Fibroblast of skin of right quadriceps (primary cell): ENCODE results near the gene TBX4.
"Not testable (repeated sequence)": the region's sequence is repeated elsewhere in the genome, so short reads cannot be mapped to it uniquely, and the experiment has no call there.

Source experiments
- DNase-seq: peaks from one replicate; pipeline ENCODE4 v3.0.0-alpha.2; 2013

The TBX4 gene

GRCh38 chr17:61486135-61487120, 34.2 kb downstream of the TBX4 start:
- no peak for DNase-seq

DNA sequence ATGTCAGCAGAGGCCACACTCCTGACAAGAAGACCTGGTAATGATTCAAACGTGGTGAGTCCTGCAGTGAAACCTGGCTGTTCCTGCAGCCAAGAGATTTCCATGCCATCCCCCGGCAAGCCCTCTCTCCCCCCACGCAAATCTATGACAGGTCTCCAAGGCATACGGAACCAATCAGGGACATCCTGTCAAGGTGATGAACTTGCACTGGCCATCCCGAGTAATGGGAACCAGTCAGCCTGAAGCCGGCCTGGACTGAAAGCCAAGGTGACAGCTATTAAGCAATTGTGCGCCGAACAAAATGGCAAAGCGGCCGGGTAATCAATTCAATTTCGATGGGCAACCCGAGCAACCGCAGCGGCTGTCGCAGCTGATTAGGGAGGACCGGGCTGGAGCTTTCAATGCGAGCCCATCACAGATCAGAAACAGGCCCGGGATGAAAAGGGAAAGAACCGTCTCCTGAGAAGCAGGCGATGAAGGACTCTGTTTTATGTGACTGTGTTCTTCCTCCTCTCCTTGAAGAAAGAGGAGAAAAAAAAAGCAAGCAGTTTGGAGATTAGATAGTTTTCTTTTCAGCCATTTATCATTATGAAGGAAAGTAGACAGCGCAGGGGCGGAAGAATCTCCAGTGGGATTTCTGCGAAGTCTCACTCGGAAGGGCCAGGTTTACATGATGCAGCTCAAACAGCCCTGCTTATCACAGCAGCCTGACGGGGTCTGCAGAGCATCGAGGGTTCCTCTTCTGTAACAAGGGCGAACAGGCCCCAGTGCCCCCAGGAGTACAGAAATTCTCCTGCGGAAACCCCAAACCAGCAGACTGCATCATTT, 35.2 kb downstream of the TBX4 start:
- DNase-seq, result no peak

- DNase-seq, result no peak
Measured at GRCh38 chr17:61487989-61488595, 35.9 kb downstream of the TBX4 start.

GRCh38 chr17:61488878-61489718, 36.9 kb downstream of the TBX4 start:
- no peak for DNase-seq

- no peak for DNase-seq
Measured at GRCh38 chr17:61489719-61490490, 37.7 kb downstream of the TBX4 start.

GRCh38 chr17:61490540-61490975, 38.3 kb downstream of the TBX4 start:
- peak; percentile 71 for DNase-seq

GRCh38 chr17:61491981-61492380, 39.8 kb downstream of the TBX4 start:
- no peak for DNase-seq

DNA sequence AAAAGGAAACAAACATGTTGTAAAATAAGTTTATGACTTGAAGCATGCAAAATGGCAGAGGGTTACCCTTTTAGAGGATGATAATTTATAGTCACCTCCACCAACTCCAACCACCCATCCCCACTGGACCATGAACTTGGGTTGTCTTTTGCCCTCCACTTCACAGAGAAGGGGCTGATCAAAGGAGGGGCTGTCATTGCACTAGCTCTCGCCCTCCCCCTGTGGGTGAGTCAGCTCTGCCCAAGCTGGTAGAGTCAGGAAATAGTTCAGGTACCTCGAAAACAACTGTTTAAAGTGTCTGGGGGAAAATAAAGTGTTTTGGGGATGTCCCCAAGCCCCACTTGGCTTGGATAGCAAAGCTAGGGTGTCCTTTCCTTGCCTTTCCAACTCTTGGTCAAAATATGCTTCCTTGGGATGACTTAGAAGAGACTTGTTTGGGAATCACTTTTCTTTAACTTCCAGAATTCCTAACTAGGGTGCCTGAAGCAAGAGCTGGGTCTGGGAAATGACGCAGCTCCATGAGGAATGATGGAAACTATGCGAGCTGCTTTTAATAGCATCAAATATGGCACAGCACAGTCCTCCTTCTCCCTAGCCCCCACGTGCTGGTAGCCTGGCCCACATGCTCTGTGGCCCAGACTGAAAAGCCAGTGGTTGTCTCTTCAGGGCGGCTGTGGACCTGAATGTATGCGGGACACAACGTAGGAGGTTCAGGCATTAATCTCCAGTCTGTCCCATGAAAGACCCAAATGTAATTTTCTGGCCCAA, 40.7 kb downstream of the TBX4 start:
- peak; percentile 87 for DNase-seq

DNA sequence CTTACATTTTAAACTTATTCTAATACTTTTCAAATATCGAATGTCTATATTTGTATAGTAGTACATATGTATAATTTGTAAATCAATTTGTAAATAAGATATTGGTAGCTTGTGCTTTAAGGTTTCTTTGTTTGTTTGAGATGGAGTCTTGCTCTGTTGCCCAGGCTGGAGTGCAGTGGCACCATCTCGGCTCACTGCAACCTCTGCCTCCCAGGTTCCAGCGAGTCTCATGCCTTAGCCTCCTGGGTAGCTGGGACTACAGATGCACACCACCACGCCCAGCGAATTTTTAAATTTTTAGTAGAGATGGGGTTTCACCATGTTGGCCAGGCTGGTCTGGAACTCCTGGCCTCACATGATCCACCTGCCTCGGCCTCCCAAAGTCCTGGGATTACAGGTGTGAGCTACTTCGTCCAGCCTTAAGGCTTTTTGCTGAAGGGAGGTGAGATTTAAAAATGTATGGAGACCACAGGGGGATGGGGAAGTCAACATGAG, 41.7 kb downstream of the TBX4 start:
- not testable (repeated sequence) for DNase-seq

GRCh38 chr17:61494325-61495160, 42.3 kb downstream of the TBX4 start:
- no peak for DNase-seq

DNA sequence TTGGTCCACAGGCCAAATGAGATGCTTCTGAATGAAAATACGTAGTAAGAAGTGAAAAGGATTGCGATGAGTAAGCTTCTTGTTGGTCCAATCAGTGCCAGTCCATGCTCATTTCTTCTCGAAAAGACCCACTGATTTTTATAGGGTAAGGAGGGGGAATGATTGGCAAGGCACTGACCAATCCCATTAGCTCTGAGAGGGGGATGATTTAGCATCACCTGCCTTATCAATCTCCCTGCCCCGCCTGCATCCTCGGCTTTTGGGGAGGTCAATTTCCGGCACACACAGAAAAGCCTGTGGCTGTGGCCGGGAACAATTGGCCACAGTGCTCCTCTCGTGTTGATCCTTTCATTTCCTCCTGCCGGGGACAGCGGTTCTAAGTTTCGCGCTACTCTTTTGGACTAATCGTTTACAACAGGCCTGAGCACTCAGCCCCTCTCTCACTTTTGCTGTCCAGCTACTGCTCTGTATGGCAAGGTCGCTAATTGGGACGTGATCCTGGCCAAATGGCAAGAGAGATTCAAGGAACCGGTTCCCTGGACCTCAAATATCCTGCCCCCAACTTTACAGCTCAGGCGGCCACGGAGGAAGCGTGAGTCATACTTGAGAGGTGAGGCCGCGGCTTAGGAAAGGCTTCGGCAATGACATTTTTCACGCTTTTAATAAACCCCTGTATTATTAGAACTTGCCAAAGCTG, 43.1 kb downstream of the TBX4 start:
- no peak for DNase-seq

GRCh38 chr17:61496174-61496956, 44.1 kb downstream of the TBX4 start:
- DNase-seq, result no peak

DNA sequence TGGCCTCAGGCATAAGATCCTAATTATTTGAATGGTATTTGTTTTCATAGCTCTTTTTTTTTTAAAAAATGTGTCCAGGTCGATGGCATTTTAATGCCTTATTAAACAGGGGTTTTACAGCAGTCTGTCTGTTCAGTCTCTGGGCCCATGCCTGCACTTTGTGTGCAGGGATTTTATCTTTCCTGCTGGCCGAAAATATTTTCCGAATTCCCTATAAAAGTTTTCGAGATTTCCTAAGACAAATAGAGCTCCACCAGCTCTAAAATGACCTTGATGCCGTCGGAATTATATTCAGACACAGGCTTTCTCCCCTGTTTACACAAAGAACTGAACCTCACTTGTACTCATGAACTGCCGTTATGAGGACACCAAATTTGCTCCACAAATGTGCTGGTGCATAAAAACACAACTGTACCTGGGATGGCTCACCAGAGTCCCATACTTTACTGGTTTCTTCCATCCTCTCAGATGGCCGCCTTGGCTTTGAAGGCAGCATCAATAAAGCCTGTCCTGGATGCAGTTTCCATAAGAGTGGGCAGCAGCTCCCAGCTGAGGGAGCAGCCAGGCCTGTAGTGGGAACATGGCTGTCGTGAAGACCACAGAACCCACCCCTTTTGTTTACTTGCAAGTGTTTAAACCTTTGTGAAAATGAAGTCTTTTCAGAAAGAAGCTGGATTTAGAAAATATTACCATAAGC, 44.9 kb downstream of the TBX4 start:
- DNase-seq, result no peak

GRCh38 chr17:61498042-61498994, 46.1 kb downstream of the TBX4 start:
- DNase-seq, result no peak

- no peak for DNase-seq
Measured at GRCh38 chr17:61499632-61500031, 47.4 kb downstream of the TBX4 start.

DNA sequence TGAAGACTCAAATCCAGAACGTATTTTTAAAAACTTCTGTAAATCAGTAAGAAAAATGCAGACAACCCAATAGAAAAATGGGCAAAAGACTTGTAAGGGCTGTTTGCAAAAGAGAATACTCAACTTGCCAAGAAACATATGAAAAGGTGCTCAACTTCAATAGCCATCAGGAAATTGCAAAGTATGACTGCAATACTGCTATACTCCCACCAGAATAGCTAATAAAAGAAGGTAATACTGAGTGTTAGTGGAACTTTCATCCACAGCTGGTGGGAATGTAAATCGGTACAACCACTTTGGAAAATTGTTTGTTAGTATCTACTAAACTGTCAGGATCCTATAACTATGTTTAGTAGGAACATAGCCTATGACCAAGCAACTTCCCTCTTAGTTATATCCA, 48.1 kb downstream of the TBX4 start:
- no peak for DNase-seq
